ENCODE measurements around the gene NOL12. TPM values are rescaled to one million over a fixed set of nuclear protein-coding genes. Genes with fewer than 3 reads are reported as not detected.

The NOL12 gene
- polyA plus RNA-seq, 2 of the 4 experiments (the other 2 are of a cell fraction) = 23.0 to 37.3 TPM

- DNase-seq (ENCODE audit: low read depth in 1 of 2, low spot score in 1 of 2) = no peak
- Histone ChIP-seq H3K4me1 (no peaks in the 10 kb centered on the region), H3K27ac (no peak overlapping the region), H3K4me3 (no peak overlapping the region), H3K9me3 (no peaks in the 10 kb centered on the region), H3K4me2 (no peak overlapping the region)
- no peak for FAIRE-seq
- no peak for ATAC-seq
- WGBS (ENCODE audit: missing lambda C conversion rate) = 70% methylated on average over 7 of the region's 7 CpGs
- CTCF ChIA-PET = interaction anchor here (0.7 to 3.0 kb wide), 4 partner anchors 9 to 113 kb away, joined by 3 to 8 read pairs (median 3); no protein-coding TSS in a partner anchor
- POLR2A ChIA-PET = no interaction called here
- TF ChIP-seq ZNF302 (CRISPR knock-in tag; IDR thresholded peaks at IDR 0.05) (no peak), HOXB13 (CRISPR knock-in tag; IDR thresholded peaks at IDR 0.05; ENCODE audit: low read depth) (no peak), NPAS2 (CRISPR knock-in tag; IDR thresholded peaks at IDR 0.05; ENCODE audit: borderline replicate concordance) (no peak), JUN (IDR thresholded peaks at IDR 0.05) (no peak), EP300 (IDR thresholded peaks at IDR 0.05) (no peak), NR3C1 (IDR thresholded peaks at IDR 0.05) (no peak), RARB (CRISPR knock-in tag; IDR thresholded peaks at IDR 0.05) (no peak), EHMT2 (IDR thresholded peaks at IDR 0.05; ENCODE audit: low read depth) (no peak), RNF2 (IDR thresholded peaks at IDR 0.05; ENCODE audit: borderline replicate concordance, low read depth) (no peak), REST (IDR thresholded peaks at IDR 0.05) (no peak), SREBF2 (IDR thresholded peaks at IDR 0.05) (no peak), SMC3 (IDR thresholded peaks at IDR 0.05) (no peak), BCL3 (IDR thresholded peaks at IDR 0.05) (no peak), CTCF (IDR thresholded peaks at IDR 0.05) (no peak), HOXB5 (CRISPR knock-in tag; IDR thresholded peaks at IDR 0.05) (no peak), RAD21 (conservative IDR thresholded peaks at IDR 0.05 in 1 of 2, IDR thresholded peaks at IDR 0.05 in 1 of 2) (no peak), BHLHE40 (IDR thresholded peaks at IDR 0.05; ENCODE audit: low read depth, low read length) (no peak), HMGXB4 (CRISPR knock-in tag; IDR thresholded peaks at IDR 0.05; ENCODE audit: borderline replicate concordance) (no peak), CHD2 (IDR thresholded peaks at IDR 0.05; ENCODE audit: low read length, partially characterized antibody) (no peak)
Observed at GRCh38 chr22:37703906-37704305, 17.8 kb downstream of the NOL12 start.
